Right lobe of liver (tissue), 4 donors: ENCODE measurements around the gene ZNF561.

Experiments
- CTCF ChIP-seq, 4 donors: fragments of 200-600 bp in 3 of 4; fragments of 450-650 bp in 1 of 4; IDR thresholded peaks; one replicate each; pipeline versions ENCODE4 v1.5.1 to v1.8.0; 2016 to 2022; ENCODE audit warnings: antibody characterized with exemption in 4 of 4, mild to moderate bottlenecking in 2 of 4
- POLR2A ChIP-seq: fragments of 450-650 bp; IDR thresholded peaks from one replicate; pipeline ENCODE4 v1.6.1; 2017; ENCODE audit warnings: antibody characterized with exemption, mild to moderate bottlenecking
- donor health status: DM: no; HTN: no; CAD: no.
- donor health status: DM: no; HTN: no; CAD: no.
- donor health status: DM: no; HTN: yes; CAD: no.

- TF ChIP-seq POLR2A (no peak), CTCF (IDR thresholded peaks at IDR 0.05) (no peak)
Measured at GRCh38 chr19:9667898-9668297, 46.9 kb upstream of the ZNF561 start.
